Stimulated activated CD8-positive, alpha-beta memory T cell treated with anti-CD3 and anti-CD28 coated beads, Interleukin-7, amount 100 ng/mL, for 24 hours (primary cell): Measurements from ENCODE around the gene CAPN12.

Experiments used
- DNase-seq: peaks from one replicate; pipeline ENCODE4 v3.0.0-alpha.2; 2020; ENCODE audit warnings: low read depth

The CAPN12 gene

DNA sequence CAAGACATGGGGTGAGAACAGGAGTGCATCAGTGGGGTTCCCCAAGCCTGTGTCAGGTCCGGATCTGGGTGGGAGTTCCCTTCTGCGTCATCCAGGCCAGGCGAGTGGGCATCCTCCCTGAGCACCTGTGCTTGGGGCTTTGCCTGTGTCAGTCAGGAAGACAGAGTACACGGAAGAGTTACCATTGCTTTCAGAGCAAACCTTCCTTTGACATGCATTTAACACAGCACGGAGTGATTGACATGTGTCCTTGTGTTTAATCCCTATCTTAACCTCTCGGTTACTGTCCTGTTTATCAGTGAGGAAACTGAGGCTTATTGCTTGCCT is 47.6 kb downstream of the CAPN12 start:
- no peak for DNase-seq

DNA sequence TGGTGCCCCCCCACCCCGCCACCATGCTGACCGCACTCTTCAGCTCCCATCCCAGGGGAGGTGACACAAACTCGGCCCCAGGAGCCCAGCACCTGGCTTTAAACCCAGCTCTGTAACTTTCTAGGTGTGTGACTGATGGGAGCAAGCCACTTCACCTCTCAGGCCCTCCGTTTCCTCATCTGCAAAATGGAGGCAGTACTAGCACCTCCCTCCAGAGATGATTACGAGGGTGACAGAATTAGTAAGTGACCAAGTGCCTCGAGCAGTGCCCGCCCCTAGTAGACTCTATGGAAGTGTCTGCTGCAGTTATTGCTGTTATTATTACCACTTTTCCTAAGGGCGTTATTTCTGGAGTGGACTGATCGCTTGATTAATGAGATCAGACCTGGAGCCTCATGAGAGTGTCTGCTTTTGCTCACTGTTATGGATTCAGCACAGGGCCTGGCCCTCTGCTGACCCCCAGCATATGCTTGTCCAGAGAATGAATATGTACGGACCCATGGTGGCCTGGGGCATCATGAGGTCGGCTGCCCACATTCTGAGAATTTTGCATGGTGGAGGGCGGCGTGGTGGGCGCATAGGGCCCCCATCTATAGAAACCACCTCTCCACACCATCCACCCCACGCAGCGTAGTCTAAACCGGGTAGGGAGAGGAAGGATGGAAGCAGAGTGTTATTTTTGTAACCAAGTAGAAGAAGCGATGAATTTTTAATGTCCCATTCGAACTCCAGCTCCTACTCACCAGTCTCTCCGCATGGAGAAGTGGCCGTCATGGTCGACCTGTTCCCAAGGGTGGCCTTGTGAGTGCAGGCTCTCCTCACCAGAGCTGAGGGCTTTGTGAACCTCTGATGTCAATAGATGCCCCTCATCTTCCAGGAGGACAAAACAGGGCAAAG is 48.2 kb downstream of the CAPN12 start:
- no peak for DNase-seq

DNA sequence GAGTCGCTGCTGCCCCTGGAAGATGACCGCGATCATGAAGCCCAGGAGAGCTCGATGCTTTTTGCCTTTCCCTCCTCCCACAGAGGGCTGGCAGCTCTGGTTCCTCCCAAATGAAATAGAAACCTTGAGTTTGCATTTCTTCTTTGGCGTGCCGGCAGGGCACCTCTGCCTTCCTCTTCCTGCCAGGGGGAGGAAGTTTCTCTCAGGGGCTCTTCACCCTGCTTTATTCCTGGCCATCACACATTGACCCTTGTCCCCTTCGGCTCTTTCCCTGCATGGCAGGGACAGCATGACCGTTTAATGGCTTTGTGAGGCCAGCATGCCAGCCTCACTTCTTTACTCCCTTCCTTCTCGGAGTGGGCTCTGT is 49.0 kb downstream of the CAPN12 start:
- no peak for DNase-seq

DNA sequence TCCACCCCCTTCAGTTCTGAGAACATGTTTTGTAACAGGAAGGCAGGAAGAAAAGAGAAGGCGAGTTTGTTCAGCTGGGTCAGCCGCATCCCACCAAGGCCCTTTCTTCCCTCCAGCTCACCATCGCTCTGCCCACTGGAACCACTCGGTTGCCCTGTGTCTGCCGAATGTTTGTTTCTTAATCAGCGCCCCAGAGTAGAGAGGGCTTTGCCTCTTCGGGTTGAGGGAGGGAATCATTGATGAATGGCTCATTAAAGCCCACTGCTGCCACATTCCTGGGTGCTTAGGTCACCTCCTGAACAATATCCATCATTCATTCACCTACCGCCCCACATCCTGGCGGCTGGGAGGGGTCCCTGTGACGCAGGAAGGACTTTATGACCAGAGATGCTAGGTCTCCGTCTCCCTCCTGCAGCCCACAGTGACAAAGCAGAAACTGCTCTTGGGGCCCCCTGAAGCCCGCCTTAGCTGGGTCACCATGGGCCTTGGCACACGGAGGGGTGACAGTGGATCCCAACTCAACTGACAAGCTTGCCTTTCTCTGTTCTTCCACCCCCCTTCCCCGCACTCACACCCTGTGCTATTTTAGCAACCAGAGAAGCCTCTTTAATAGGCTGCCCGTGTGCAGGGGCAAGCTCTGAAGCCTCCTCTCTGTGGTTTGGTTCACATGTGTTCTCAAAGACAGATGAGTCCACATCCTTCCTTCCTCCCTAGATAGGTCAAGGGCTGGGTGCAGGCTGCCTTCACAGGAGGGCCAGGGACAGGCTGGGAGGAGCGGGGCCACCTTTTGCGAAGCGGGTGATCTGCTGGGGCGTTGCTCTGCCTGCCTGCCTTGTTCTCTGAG is 50.7 kb downstream of the CAPN12 start:
- no peak for DNase-seq

DNA sequence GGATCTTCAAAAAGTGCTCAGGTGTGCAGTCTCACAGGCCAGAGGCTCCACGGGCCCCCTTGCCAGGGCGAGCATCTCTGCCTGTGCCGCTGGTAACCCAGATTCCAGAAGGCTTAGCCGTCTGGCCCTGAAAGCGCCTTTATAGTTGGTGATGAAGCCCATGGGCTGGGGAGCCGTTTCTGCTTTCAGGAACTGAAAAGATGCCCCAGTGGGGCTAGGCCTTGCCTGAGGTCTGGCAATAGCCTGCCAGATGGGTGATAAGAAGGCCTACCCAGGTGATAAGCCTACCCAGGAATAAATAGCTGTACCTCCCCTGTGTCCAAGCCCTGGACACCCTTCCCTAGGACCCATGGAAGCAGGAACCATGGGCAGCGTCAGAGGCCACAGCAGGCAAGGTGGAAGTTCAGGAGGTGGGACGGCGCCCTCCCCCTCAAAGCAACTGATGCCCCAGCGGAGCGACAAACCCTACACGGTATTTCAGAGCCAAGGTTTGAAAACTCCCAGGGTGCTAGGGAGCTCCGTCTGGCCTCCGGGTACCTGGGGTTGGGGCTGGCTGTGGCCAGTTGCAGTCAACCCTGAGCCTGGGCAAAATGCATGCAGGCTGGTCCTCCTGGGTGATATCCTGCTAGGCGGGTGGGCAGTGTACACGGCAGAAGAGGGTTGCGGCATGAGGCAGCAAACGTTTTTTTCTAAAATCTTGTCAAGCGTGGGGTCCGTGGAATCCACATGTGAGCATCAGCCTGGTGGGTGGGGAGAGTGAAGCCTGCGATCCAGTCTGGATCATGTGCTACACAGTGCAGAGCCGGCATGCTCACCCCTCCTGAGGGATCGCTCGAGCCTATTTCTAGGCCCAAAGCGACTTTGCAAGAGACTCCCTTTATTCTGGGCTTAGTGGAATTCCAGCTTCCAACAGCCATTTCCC is 51.6 kb downstream of the CAPN12 start:
- DNase-seq, result no peak

DNA sequence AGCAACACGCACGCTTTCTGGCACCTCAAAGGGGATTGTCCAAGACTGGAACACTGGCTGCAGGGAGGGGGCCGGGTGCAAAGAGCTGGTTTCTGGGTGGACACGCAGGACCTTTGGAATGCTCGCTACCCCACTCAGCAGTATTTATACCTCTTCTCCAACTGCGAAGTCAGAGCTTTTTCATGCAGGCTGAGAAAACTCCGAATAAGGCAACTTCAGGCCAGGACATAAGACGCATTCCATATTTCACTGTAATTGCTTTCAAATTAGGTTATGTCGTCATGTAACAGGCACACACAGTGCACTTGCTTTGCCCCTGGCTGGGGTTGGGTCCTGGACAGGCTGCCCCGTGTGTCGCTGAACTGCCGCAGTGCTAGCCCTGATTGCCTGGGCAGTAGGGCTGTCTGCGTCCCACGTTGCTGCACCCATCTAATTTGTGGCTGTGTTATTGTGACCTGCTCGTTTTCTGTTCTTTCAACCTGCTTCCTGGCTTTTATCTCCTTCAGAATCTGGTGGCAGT is 52.3 kb downstream of the CAPN12 start:
- DNase-seq, result no peak

DNA sequence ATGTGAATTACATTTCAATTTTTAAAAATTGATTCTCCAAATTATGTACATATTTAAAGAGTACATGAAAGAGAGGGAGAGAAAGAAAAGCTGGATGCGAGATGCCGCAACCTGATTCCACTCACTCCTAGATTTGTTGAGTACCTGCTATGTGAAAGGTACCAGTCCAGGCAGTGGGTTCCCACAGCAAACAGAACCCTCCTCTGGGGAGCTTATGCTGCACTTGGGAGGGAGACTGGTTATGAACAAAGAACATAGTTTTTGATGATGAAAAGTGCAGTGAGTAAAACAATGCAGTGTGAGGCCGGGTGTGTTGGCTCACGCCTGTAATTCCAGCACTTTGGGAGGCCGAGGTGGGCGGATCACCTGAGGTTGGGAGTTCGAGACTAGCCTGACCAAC is 53.4 kb downstream of the CAPN12 start:
- no peak for DNase-seq

DNA sequence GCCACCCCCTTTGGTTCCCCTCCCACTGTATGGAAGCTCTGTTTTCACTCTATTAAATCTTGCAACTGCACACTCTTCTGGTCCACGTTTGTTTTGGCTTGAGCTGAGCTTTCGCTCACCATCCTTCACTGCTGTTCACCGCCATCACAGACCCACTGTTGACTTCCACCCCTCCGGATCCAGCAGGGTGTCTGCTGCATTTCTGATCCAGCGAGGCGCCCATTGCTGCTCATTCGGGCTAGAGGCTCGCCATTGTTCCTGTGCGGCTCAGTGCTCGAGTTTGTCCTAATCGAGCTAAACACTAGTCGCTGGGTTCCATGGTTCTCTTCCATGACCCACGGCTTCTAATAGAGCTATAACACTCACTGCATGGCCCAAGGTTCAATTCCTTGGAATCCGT is 54.1 kb downstream of the CAPN12 start:
- DNase-seq, result no peak

DNA sequence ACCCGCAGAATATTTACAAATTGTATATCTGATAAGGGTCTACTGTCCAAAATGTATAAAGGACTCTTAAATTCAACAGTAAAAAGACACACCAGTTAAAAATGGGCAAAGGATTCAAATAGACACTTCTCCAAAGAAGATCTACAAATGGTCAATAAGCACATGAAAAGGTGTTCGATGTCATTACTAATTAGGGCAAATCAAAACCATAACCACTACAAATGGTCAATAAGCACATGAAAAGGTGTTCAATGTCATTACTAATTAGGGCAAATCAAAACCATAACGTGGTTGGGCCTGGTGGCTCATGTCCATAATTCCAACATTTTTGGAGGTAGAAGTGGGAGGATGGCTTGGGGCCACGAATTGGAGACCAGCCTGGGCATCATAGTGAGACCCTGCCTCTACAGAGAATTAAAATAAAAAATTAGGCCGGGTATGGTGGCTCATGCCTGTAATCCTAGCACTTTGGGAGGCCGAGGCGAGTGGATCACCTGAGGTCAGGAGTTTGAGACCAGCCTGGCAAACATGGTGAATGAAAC is 56.4 kb downstream of the CAPN12 start:
- no peak for DNase-seq

DNA sequence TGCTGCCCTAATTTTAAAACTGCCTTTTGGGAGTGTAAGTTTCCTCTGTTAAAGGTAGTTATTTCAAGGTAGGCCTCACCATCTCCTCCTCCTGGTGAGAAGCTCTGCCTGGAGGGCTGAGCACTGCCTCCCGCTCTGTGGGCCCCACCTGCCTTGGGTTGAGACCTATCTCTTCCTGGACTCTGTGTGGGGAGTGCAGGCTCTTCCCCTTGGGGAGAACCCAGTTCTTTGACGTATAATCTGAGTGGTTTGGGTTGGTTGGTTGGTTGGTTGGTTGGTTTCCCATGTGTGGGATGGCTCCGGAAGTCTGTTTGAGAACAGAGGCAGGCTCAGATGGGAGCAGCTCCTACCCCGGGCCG is 57.8 kb downstream of the CAPN12 start:
- no peak for DNase-seq

DNA sequence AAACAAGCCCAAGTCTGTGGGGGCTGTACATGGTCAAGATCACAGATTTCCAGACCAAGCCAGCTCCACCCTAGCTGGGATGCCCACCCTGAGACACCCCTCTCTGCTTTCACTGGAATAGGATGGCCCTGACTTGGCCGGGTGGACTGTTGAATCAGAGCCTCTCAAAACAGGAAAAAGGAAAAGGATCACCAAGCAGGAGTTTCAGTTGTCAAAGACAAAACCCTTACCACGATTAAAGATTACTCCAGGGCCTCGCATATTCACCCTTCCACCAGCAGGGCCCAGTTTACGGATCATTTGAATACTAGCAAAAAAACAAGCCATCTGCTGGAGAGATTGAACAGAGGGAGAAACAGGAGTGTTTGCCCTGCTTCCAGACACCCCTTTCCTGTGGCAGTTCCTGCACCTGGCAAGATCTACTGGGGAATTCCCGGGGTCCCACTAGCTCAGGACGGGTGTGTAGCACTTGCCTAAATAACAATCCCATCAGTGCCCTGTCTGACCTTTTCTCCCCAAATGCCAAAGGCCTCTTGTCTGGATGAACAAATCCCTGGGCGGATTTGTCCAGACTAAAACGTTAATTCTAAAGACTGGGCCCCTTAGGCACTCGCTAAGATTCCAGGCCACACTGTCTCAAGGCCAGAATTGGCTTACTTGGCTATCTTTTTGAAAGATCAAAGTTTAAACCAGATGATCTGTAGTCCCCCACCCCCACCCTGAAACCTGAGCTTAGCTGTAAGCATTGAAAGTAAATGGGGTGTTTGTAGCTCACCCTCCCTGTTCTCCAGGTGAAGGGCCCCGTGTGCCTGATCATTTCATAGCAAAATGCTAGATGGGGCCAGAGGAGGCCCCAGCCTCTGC is 58.4 kb downstream of the CAPN12 start:
- DNase-seq, result no peak

DNA sequence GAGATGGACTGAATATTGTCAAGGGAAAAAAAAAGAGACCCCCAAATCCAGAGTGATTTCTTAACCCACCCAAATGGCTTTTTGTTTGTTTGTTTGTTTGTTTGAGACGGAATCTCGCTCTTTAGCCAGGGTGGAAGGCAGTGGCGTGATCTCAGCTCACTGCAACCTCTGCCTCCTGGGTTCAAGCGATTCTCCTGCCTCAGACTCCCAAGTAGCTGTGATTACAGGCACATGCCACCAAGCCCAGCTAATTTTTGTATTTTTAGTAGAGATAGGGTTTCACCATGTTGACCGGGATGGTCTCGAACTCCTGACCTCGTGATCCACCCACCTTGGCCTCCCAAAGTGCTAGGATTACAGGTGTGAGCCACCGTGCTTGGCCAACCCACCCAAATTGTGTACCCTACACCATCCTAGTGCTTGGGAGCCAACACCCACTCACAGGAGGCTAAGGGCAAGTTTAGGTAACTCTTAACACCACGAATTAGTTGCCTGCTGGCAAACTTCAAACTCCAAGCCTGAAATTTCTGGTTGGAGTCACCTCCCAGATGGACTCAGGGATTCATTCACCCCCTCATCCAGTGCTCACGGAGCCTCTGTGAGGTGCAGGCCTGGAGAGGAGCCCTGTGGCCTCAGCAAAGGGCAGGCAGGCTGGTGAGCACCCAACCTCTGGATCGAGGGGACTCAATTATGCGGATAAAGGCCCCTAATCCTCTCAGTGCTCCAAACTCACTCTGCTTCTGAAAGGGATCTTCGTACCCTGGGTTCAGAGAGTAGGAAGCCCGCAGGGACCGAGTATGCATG is 59.2 kb downstream of the CAPN12 start:
- no peak for DNase-seq

DNA sequence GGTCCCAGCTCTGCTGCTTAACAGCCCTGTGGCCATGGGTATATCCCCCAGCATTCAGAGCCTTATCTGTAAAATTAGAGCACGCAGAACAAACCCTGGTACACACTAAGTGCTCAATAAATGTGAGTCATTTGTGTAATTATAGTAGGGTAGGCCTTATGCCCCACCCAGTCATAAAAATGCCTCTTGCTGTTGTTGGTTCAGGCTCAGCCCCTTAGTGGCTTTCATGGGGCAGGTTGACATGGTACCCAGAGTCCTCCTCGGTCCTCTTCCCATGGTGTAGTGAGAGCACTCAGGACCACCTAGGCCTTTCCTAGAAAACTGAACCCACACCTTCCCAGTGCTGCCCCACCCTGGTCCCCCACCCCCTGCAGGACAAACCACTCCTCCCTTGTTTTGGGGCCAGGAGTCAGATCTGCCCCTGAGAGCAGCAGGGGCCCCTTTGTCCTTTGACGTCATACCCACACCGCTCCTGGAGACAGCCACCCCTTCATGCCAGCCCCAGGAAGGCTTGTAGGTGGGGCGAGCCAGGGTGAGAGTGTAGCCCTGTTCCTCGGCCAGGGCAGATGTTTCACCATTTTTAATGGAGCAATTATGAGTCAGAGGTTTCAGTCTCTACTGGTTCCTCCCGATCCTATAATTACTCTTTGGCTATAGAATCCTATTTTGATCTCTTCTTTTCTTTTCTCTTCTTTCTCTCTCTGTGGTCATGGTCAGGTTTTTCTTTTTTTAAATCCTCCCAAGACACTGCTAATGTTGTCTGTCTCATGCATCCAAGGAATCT is 60.0 kb downstream of the CAPN12 start:
- DNase-seq, result no peak

DNA sequence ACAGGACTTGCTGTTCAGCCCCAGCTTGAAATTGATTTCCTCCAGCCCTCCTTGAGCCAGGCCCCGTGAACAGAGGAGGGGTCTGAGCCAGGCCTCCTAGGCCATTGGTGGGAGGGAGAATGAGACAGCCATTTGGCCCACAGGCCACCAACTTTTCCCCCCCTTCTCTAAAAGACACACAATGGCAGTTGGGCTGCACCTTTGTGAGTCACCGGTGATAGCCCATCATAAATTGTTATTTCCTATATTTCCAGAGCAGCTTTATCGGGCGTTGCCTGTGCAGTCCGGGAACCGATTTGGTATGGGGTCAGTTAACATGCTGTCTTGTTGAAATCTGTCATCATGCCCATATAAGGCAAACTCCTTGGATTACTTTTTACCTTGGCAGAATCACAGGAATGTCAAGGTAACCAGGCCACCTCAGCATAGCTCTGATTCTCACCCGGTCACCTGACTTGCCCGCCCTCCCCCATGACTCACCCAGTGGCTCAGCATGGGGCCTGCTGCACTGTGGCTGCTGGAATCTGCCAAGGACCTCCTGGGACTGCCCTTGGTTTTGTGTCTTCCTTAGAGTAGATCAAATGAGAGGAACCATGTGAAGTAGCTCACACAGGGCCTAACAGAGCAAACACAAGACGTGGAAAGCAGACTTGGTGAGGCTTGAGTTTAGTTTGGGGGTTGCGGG is 60.7 kb downstream of the CAPN12 start:
- no peak for DNase-seq

DNA sequence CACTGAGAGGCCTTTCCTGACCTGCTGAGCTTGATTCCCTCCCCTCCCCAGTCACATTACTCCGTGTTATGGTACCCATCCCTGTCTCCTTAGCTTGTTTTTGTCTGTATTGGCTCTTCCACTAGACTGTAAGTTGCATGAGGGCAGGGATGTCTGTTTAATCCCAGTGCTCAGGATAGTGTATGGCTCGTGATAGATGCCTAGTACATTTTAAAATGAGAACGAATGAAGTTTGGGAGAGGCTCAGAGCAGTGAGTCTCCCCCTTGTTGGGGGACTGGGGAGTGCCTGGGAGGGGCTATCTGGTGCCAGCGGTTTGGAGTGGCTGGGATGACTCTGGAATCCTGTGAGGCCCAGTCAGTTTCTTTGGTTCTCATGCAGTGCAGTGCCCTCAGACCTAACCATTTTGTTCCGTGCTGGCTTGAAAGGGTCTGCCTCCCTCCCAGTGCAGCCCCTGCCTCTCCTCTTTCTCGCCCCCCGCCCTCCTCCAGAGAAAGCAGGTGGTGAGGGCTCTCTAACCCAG is 61.3 kb downstream of the CAPN12 start:
- DNase-seq, result no peak

DNA sequence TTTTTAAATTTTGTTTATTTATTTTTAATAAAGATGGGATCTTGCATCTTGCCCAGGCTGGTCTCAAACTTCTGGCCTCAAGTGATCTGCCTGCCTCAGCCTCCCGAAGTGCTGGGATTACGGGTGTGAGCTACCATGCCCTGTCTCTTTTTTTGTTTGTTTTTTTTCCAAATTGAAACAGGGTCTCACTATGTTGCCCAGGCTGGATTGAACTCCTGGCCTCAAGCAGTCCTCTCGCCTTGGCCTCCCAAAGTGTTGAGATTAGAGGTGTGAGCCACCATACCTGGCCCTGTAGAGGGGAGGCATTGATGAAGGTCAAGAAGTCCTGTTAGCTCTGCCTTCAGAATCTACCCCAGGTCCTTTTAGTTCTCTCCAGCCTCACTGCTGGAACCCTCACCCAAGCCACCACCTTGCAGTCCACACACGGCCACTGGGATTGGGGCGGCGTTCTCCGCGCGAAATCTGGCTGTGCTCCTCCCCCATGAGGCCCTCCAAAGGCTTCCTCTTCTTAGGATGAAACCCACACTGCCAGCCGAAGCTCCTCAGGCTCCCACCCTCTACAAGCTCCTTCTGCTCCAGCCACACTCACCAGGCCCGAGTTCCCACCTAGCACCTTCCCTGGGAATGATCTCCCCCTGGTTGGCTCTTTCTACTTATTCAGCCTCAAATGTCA is 61.9 kb downstream of the CAPN12 start:
- no peak for DNase-seq
